ENCODE data around the gene FOXO6.

The FOXO6 gene

GRCh38 chr1:41425369-41425768, 64.1 kb downstream of the FOXO6 start:
- no peak for DNase-seq (ENCODE audit: low read depth in 2 of 2)

DNA sequence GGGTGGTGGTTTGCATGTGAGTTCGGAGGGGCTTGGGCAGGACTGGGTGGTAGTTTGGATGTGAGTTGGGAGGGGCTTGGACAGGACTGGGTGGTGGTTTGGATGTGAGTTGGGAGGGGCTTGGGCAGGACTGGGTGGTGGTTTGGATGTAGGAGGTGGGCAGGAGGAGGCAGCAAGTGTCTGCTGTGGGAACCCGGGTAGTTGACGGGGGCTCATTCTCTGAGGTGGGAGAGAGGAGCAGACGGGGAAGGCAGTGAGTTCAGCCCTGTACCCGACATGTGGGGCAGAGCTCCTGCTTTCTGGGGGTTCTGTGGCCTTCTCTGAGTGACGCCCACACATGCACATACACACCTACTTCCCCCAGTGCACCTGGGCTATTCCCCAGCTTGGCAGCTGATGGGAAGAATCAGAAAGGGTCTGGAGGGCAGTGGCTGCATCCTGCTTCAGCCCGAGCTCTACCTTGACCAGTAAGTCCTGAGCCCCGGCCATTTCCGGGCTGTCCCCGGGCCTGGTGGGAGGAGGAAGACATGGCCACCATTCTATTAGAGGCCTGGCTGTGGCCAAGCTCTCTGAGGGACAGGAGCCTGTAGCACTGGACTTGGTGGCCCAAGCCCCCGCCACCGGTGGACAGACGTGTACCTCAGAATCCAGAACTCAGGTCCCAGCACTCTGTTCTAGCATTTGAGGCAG, 65.1 kb downstream of the FOXO6 start:
- no peak for DNase-seq (ENCODE audit: low read depth in 2 of 2)

DNA sequence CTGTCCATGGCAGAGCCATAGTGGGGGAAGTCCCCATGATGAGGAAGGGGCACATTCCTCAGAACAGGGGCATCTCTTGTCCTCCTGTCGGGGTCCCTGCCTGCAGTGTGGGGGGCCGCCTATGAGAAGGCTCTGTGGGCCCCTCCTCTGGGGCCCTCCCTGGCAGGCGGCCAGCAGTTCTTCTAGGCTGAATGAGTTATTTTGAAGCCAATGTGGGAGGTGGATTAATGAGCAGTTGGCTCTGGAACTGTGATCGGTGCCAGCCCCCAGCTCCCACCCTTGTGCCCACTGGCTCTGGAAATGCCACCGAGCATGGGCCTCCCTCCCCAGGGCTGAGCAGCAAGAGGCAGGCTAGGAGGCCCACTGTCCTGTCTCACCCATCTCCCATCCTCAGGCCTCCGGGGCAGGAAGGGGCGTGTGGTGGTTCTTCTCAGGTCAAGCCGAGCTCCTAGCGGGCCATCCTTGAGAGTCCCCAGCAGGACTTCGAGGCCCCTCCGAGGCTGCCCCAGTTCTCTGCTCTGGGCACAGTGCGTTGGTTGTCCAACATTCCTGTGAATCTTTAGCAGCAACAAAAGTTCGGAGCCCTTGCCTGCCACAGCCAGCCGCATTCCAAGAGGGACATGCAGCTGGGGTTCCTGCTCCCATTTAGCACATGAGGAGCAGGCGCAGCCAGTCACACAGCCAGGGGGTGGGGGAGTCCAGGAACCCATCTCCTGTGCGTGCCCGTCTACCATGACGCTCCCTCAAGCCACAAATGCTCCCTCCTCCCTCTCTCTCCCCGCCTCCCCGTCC, 66.1 kb downstream of the FOXO6 start:
- no peak for DNase-seq (ENCODE audit: low read depth in 2 of 2)

DNA sequence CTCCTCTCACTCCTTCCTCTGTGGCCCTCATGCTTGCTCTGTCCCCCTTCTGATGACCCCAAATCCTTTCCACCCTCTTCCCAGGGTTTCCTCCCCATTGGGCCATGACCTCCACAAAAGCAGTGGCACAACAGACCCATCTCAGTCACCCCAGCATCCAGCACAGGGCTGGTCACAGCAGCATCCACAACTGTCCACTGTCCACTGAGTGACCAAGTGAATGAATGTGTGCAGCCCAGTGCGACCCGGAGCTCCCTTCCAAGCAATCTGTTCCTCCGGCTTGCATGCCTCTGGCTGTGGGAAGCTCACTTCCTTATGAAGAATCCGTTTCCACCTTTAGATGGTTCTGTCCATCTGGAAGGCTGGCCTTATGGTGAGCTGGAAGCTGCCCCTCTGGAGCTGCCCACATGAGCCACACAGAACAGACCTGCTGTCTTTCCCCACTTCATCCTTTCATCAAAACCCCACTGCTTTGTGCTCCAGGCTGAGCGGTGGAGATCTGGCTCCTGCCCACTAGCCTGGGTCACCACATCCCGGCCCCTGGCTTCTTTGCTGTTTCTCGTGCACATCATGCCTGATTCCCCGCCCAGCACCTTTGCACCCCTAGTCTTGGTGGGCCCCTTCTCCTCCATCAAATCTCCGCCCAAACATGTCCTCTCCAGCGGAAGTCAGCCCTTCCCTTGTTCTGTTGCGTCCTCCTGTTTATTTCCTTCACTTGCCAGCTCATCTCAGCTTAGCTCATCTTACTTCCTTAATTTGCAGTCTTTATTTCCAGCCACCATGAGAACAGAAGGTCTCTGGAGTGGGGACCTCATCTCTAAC, 66.9 kb downstream of the FOXO6 start:
- DNase-seq (ENCODE audit: low read depth in 2 of 2) = no peak

GRCh38 chr1:41428738-41429640, 67.8 kb downstream of the FOXO6 start:
- DNase-seq (ENCODE audit: low read depth in 2 of 2) = no peak

DNA sequence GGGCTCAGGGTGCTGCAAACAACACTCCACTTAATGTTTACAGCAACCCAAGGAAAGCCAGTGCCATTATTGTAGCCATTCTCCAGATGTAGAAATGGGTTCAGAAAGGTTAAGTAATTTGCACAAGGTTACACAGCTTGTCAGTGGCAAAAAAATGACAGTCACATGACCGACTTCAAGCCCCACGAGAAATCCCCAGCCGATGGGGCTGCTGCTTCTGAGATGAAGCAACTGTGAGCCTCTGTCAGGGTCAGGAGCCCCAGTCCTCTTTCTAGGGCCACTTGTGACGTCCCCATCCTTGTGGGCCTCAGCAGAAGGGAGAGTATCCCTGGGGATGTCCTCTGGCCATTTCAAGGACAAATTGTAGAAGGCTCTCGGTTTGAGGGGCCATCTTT, 68.4 kb downstream of the FOXO6 start:
- no peak for DNase-seq (ENCODE audit: low read depth in 2 of 2)

GRCh38 chr1:41430069-41430468, 68.8 kb downstream of the FOXO6 start:
- no peak for DNase-seq (ENCODE audit: low read depth in 2 of 2)

GRCh38 chr1:41430582-41430981, 69.3 kb downstream of the FOXO6 start:
- no peak for DNase-seq (ENCODE audit: low read depth in 2 of 2)

GRCh38 chr1:41431490-41432350, 70.5 kb downstream of the FOXO6 start:
- no peak for DNase-seq (ENCODE audit: low read depth in 2 of 2)
